GM12875 (cell line): ENCODE measurements around the gene SELENBP1.

ENCODE experiments used
- H3K4me3 ChIP-seq: one replicate; pipeline ENCODE4 v1.5.1; 2011; ENCODE audit warnings: low read depth, low read length, control low read depth
- CTCF ChIP-seq: IDR thresholded peaks from 2 replicates; pipeline ENCODE4 v1.5.1; 2011; ENCODE audit warnings: low read depth, mild to moderate bottlenecking, control low read depth, inconsistent platforms, low read length, moderate library complexity, borderline replicate concordance; ENCODE audit not compliant: insufficient read depth

Gene SELENBP1

GRCh38 chr1:151372058-151372934, at the start of gene SELENBP1:
TSS of gene SELENBP1 (minus strand) at chr1:151372705. CDS start at chr1:151372641, 64 bp downstream.
- TF ChIP-seq CTCF: no peak
- no peak within 1 kb of the TSS for H3K4me3 ChIP-seq

- TF ChIP-seq CTCF: no peak
- H3K4me3 ChIP-seq: no peak overlapping the region
Measured at GRCh38 chr1:151419819-151420218, 47.3 kb upstream of the SELENBP1 start.

- no peak for TF ChIP-seq CTCF
Measured at GRCh38 chr1:151418081-151418480, 45.6 kb upstream of the SELENBP1 start.

GRCh38 chr1:151416231-151416630, 43.7 kb upstream of the SELENBP1 start:
- no peak for TF ChIP-seq CTCF
- no peak overlapping the region for H3K4me3 ChIP-seq

More at GRCh38 chr1:151418081-151418480, 45.6 kb upstream of the SELENBP1 start:
- H3K4me3 ChIP-seq: no peak overlapping the region

GRCh38 chr1:151411884-151412283, 39.4 kb upstream of the SELENBP1 start:
- TF ChIP-seq CTCF: no peak
- H3K4me3 ChIP-seq: no peak overlapping the region

GRCh38 chr1:151408891-151409290, 36.4 kb upstream of the SELENBP1 start:
- no peak overlapping the region for H3K4me3 ChIP-seq
- TF ChIP-seq CTCF: no peak

- TF ChIP-seq CTCF: no peak
Measured at GRCh38 chr1:151407304-151407703, 34.8 kb upstream of the SELENBP1 start.

More at GRCh38 chr1:151407304-151407703, 34.8 kb upstream of the SELENBP1 start:
- no peak overlapping the region for H3K4me3 ChIP-seq
